GM13977 (cell line): ENCODE data around the gene ZBTB32.
A peak's percentile ranks its signal among the peaks of the same experiment; 100 is the strongest.

Experiments used
- DNase-seq: peaks from one replicate; pipeline ENCODE4 v3.0.0; 2012; ENCODE audit warnings: low spot score
- CTCF ChIP-seq: IDR thresholded peaks from 2 replicates; pipeline ENCODE4 v1.5.1; 2012; ENCODE audit warnings: mild to moderate bottlenecking, control low read depth; ENCODE audit not compliant: insufficient read depth; ENCODE audit errors: extremely low read depth, missing control alignments
- in situ Hi-C: fragments of 300-500 bp; cut with MboI; formaldehyde crosslinking; loops from one replicate; pipeline ENCODE4 v1.12.0; 2022; ENCODE audit warnings: low sequenced_read_pairs, low pct_unique_long_range_greater_than_20kb, mixed read lengths, inconsistent platforms; ENCODE audit not compliant: unreplicated experiment

The ZBTB32 gene

GRCh38 chr19:35695895-35696422 is 8.4 kb upstream of the ZBTB32 start:
- no peak for DNase-seq
- no peak for TF ChIP-seq CTCF
- in situ Hi-C loops, result no loop called here

- DNase-seq, result peak; percentile 72
- no peak for TF ChIP-seq CTCF
- in situ Hi-C loops, result no loop called here
Measured at GRCh38 chr19:35696835-35697234, 7.5 kb upstream of the ZBTB32 start.

- peak; percentile 94 for DNase-seq
- in situ Hi-C loops, result no loop called here
- TF ChIP-seq CTCF, result no peak
Measured at GRCh38 chr19:35702223-35703012, 1.9 kb upstream of the ZBTB32 start.

GRCh38 chr19:35703343-35703742 is 1.0 kb upstream of the ZBTB32 start:
- no peak for TF ChIP-seq CTCF
- in situ Hi-C loops, result no loop called here
- DNase-seq, result no peak

- no peak for TF ChIP-seq CTCF
- no peak for DNase-seq
- in situ Hi-C loops, result no loop called here
Measured at GRCh38 chr19:35708391-35708790, 4.0 kb downstream of the ZBTB32 start.

- no peak for DNase-seq
- TF ChIP-seq CTCF, result no peak
- in situ Hi-C loops, result no loop called here
Measured at GRCh38 chr19:35710784-35711723, 6.7 kb downstream of the ZBTB32 start.
